Measurements from ENCODE around the gene BANK1.

The BANK1 gene

GRCh38 chr4:101942891-101943290 is 152.4 kb downstream of the BANK1 start:
- no peaks in the 10 kb centered on the region for H3K79me2 ChIP-seq (ENCODE audit: insufficient read depth, low read length)
- H2AFZ ChIP-seq (ENCODE audit: low read length): no peak overlapping the region
- no peak overlapping the region for H3K4me3 ChIP-seq (ENCODE audit: low read depth, low read length, poor library complexity, severe bottlenecking)
- peaks cover 7% of the 10 kb centered on the region; the same call in 1 of the 2 replicates for H3K36me3 ChIP-seq (ENCODE audit: insufficient read depth, low read length)
- no peak overlapping the region for H3K27ac ChIP-seq (ENCODE audit: low read depth, low read length, poor library complexity, severe bottlenecking)
- no peaks in the 10 kb centered on the region for H3K27me3 ChIP-seq (ENCODE audit: insufficient read depth, low read length)
- H3K4me1 ChIP-seq (ENCODE audit: insufficient read depth, low read length, severe bottlenecking): peaks cover 5% of the 10 kb centered on the region
- no peak for TF ChIP-seq CTCF (IDR thresholded peaks at IDR 0.05; ENCODE audit: low read length)
- no peak for TF ChIP-seq EZH2 (IDR thresholded peaks at IDR 0.05; ENCODE audit: borderline replicate concordance, low read length)
- no peaks in the 10 kb centered on the region for H4K20me1 ChIP-seq (ENCODE audit: insufficient read depth, low read length)
- no peaks in the 10 kb centered on the region for H3K9me3 ChIP-seq (ENCODE audit: low read length)
- no peaks in the 10 kb centered on the region for H3F3A ChIP-seq (ENCODE audit: insufficient read depth, low read length)
- H3K9ac ChIP-seq (ENCODE audit: low read length): no peak overlapping the region
- no peak overlapping the region for H3K4me2 ChIP-seq (ENCODE audit: low read length)
- no peaks in the 10 kb centered on the region for H3K9me2 ChIP-seq (ENCODE audit: low read depth, low read length)

- no peak overlapping the region for H3K4me3 ChIP-seq (ENCODE audit: low read depth, low read length, poor library complexity, severe bottlenecking)
- TF ChIP-seq EZH2 (IDR thresholded peaks at IDR 0.05; ENCODE audit: borderline replicate concordance, low read length): no peak
- no peak for TF ChIP-seq CTCF (IDR thresholded peaks at IDR 0.05; ENCODE audit: low read length)
- H3K79me2 ChIP-seq (ENCODE audit: insufficient read depth, low read length): no peaks in the 10 kb centered on the region
- H3K4me1 ChIP-seq (ENCODE audit: insufficient read depth, low read length, severe bottlenecking): peaks cover 5% of the 10 kb centered on the region
- H2AFZ ChIP-seq (ENCODE audit: low read length): no peak overlapping the region
- no peaks in the 10 kb centered on the region for H3K27me3 ChIP-seq (ENCODE audit: insufficient read depth, low read length)
- peaks cover 7% of the 10 kb centered on the region; the same call in 1 of the 2 replicates for H3K36me3 ChIP-seq (ENCODE audit: insufficient read depth, low read length)
- H3K9me3 ChIP-seq (ENCODE audit: low read length): no peaks in the 10 kb centered on the region
- H3K4me2 ChIP-seq (ENCODE audit: low read length): no peak overlapping the region
- H3K27ac ChIP-seq (ENCODE audit: low read depth, low read length, poor library complexity, severe bottlenecking): no peak overlapping the region
- H4K20me1 ChIP-seq (ENCODE audit: insufficient read depth, low read length): no peaks in the 10 kb centered on the region
- no peaks in the 10 kb centered on the region for H3K9me2 ChIP-seq (ENCODE audit: low read depth, low read length)
- no peak overlapping the region for H3K9ac ChIP-seq (ENCODE audit: low read length)
- no peaks in the 10 kb centered on the region for H3F3A ChIP-seq (ENCODE audit: insufficient read depth, low read length)
Measured at GRCh38 chr4:101944649-101945048, 154.1 kb downstream of the BANK1 start.

- H3K79me2 ChIP-seq (ENCODE audit: insufficient read depth, low read length): no peaks in the 10 kb centered on the region
- no peak overlapping the region for H3K4me3 ChIP-seq (ENCODE audit: low read depth, low read length, poor library complexity, severe bottlenecking)
Measured at GRCh38 chr4:101948055-101948454, 157.5 kb downstream of the BANK1 start.

More at GRCh38 chr4:101948055-101948454, 157.5 kb downstream of the BANK1 start:
- Histone ChIP-seq H3K27me3 (ENCODE audit: insufficient read depth, low read length) (no peaks in the 10 kb centered on the region), H3F3A (ENCODE audit: insufficient read depth, low read length) (no peaks in the 10 kb centered on the region), H3K4me2 (ENCODE audit: low read length) (no peak overlapping the region), H3K27ac (ENCODE audit: low read depth, low read length, poor library complexity, severe bottlenecking) (no peak overlapping the region), H3K9me2 (ENCODE audit: low read depth, low read length) (no peaks in the 10 kb centered on the region), H4K20me1 (ENCODE audit: insufficient read depth, low read length) (no peaks in the 10 kb centered on the region), H2AFZ (ENCODE audit: low read length) (no peak overlapping the region), H3K9me3 (ENCODE audit: low read length) (no peaks in the 10 kb centered on the region), H3K9ac (ENCODE audit: low read length) (no peak overlapping the region), H3K36me3 (ENCODE audit: insufficient read depth, low read length) (no peaks in the 10 kb centered on the region), H3K4me1 (ENCODE audit: insufficient read depth, low read length, severe bottlenecking) (no peaks in the 10 kb centered on the region)
- no peak for TF ChIP-seq EZH2 (IDR thresholded peaks at IDR 0.05; ENCODE audit: borderline replicate concordance, low read length)
- TF ChIP-seq CTCF (IDR thresholded peaks at IDR 0.05; ENCODE audit: low read length): no peak

All from OCI-LY1 (cell line).